Measurements from ENCODE around the gene DPY30.
"Not testable (repeated sequence)": the region's sequence is repeated elsewhere in the genome, so short reads cannot be mapped to it uniquely, and the experiment has no call there.

The DPY30 gene

DNA sequence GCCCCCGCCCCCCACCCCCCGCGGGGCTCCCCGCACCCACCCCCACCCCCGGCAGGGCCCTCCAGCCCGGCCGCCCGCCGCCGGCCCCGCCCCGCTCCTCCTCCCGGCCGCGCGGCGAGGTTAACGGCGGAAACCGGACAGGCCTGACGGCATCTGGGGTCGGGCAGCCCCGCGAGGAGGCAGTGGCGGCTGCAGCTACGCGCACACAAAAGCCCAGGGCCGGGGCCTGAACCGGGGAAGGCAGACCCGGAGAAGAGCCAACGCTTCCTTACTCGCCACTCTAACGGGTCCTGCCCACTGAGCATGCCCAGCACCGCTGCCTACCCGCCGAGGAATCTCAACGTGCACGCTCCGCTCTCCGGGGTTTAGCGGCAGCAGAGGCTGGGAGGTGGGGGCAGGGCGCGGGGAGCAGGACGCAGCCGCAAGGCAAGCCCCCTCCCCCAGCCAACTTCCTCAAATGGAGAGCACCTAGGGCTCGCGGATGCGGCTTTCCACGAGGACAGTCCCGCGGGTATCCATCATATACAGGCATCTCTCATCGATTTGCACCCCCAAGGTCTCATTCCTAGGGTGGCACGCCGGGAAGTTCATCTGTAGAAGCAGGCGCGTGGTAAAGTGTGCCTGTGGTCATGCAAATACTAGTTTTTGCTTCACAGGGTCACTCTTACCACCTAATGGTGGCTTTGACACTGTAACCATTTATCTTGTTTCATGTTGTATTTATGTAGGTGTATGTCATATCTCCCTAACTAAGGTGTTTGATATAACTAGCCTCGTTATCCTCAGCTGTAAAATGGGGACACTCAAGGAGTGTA is 28.7 kb downstream of the DPY30 start, which contains the start of gene MEMO1:
MEMO1 (minus strand) TSS at position 339 of the 815 bp plus-strand sequence. CDS start 761 bp downstream, outside the sequence.
- peak within 1 kb of the TSS; percentile 96 to 97 (median 97) for H3K27ac Mint-ChIP-seq
- no peaks in the 10 kb centered on the region for H3K9me3 Mint-ChIP-seq
- H3K4me1 Mint-ChIP-seq: peaks cover 29% of the 10 kb centered on the region
- H3K36me3 Mint-ChIP-seq (ENCODE audit: low read depth): peaks cover 10% of the 10 kb centered on the region
- H3K4me3 Mint-ChIP-seq: peak within 1 kb of the TSS; percentile 90 to 94 (median 93)
- H3K27me3 Mint-ChIP-seq (ENCODE audit: low read depth): no peaks in the 10 kb centered on the region
- TF ChIP-seq, protein P1, sequence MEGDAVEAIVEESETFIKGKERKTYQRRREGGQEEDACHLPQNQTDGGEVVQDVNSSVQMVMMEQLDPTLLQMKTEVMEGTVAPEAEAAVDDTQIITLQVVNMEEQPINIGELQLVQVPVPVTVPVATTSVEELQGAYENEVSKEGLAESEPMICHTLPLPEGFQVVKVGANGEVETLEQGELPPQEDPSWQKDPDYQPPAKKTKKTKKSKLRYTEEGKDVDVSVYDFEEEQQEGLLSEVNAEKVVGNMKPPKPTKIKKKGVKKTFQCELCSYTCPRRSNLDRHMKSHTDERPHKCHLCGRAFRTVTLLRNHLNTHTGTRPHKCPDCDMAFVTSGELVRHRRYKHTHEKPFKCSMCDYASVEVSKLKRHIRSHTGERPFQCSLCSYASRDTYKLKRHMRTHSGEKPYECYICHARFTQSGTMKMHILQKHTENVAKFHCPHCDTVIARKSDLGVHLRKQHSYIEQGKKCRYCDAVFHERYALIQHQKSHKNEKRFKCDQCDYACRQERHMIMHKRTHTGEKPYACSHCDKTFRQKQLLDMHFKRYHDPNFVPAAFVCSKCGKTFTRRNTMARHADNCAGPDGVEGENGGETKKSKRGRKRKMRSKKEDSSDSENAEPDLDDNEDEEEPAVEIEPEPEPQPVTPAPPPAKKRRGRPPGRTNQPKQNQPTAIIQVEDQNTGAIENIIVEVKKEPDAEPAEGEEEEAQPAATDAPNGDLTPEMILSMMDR (IDR thresholded peaks at IDR 0.05; ENCODE audit: unreplicated experiment in 3 of 3): no peak

DNA sequence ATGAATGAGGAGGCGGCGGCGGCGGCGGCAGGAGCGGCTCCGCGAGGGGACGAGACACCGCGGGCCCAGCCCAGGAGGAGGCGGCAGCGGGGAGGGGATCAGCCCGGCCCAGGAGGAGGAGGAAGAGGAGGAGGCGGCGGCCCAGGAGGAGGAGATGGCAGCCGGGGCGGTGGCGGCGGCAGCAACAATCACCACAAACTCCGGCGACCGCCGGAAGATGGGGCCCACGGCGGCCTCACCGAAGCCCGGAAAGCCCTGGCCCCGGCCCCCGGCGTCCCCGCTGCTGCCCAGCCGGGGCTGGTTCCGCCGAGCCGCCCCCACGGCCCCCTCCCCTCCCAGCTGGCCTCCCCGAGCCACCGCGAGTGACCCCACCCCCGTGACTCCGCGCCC is 29.3 kb downstream of the DPY30 start:
- H3K4me3 Mint-ChIP-seq: peak overlapping the region in 2 of 3 experiments; percentile 52 to 57
- peaks cover 33% of the 10 kb centered on the region for H3K4me1 Mint-ChIP-seq
- not testable (repeated sequence) for H3K9me3 Mint-ChIP-seq; H3K27me3 Mint-ChIP-seq (ENCODE audit: low read depth); H3K36me3 Mint-ChIP-seq (ENCODE audit: low read depth)
- peak overlapping the region in 1 of 3 experiments; percentile 96 for H3K27ac Mint-ChIP-seq

DNA sequence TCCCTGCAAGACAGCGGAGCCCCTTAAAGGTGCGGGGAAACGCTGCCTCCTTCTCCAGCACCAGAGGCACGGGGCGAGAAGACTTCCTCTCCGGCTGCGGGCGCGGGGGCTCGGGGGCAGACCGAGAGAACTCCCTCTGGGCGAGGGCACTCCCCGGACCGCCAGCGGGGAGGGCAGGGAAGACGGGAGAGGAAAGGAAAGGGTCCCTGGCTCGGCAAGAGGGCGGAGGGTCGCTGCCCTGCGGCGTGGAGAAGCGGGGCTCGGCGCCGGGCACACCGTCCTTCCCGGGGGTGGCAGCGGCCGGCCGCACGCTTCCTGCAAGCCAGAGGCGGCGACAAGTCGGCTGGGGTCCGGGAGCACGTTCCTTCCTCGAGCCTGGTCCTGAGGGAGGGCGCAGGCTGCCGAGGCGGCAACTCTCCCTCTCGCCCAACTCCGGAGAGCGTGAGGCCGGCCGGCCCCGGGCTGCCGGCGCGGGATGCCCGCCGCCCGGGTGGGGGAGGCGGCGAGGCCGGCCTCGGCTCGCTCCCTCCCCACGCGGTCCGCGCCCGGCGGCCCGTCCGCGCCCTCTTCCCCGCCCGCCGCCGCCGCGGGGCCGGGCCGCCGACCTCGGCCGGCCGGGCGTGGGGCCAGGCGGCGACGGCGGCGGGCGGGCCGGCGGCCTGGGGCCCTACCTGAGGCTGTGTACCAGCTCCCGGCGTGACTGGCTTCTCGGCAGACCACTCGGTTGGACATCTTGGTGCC is 29.9 kb downstream of the DPY30 start:
- Mint-ChIP-seq H3K4me1 (peaks cover 37% of the 10 kb centered on the region), H3K36me3 (ENCODE audit: low read depth) (peaks cover 9% of the 10 kb centered on the region), H3K27me3 (ENCODE audit: low read depth) (no peaks in the 10 kb centered on the region), H3K27ac (peak overlapping the region; percentile 69 to 97 (median 82)), H3K4me3 (peak overlapping the region; percentile 96 to 98 (median 98)), H3K9me3 (no peaks in the 10 kb centered on the region)
- TF ChIP-seq, protein P1 (IDR thresholded peaks at IDR 0.05; ENCODE audit: unreplicated experiment in 3 of 3): no peak

DNA sequence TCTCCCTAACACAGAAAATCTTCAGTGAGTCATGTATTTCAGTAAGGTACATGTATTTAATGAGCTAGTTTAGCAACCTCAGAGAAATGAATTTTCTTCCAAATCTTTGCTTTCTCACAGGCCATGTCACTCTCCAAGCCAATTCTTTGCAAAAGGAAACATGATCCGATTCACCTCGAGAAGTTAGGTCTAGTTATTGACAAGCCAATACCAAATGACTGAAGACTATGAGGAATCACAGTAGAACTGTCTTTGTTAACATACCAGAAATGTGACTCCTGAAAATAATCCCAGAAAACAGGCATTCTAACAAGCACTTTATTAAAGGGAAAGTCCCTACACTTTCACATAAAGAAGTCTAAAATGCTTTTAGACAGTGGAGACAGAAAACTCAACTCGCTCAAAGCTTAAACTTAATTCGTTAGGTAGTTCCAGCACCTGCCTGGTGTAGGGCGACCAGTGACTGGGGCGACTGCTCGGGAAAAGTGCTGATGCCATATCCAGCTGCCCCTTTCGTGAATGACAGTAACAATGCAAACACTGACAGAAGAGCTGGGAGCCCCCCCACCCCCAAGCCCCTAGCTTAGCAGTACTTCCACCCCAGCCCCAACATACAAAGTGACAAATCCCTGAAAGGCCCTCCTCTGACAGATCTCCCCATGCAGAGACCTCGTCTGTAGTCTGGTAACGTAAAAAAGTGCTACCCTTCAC is 30.6 kb downstream of the DPY30 start:
- peak overlapping the region; percentile 96 to 98 (median 98) for H3K4me3 Mint-ChIP-seq
- no peaks in the 10 kb centered on the region for H3K27me3 Mint-ChIP-seq (ENCODE audit: low read depth)
- TF ChIP-seq, protein P1 (IDR thresholded peaks at IDR 0.05; ENCODE audit: unreplicated experiment in 3 of 3): no peak
- no peaks in the 10 kb centered on the region for H3K9me3 Mint-ChIP-seq
- H3K36me3 Mint-ChIP-seq (ENCODE audit: low read depth): peaks cover 8% of the 10 kb centered on the region
- H3K27ac Mint-ChIP-seq: peak overlapping the region; percentile 69 to 97 (median 82)
- H3K4me1 Mint-ChIP-seq: peaks cover 37% of the 10 kb centered on the region

DNA sequence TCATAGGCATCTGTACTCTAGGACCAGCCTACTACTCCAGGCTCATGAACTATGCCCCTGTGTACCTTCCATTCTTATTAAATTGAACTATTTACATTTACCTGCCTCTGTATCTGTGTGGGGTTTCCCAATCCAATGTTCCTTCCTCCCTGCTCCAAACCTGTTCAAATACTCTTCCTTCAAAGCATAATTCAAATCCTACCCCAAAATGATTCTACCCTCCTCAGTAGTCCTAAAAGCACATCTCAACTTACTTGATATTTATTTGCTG is 32.5 kb downstream of the DPY30 start:
- Mint-ChIP-seq H3K4me3 (no peak overlapping the region), H3K36me3 (ENCODE audit: low read depth) (peaks cover 3% of the 10 kb centered on the region), H3K9me3 (no peaks in the 10 kb centered on the region), H3K27me3 (ENCODE audit: low read depth) (no peaks in the 10 kb centered on the region), H3K27ac (no peak overlapping the region), H3K4me1 (peaks cover 37% of the 10 kb centered on the region)
- TF ChIP-seq, protein P1 (IDR thresholded peaks at IDR 0.05; ENCODE audit: unreplicated experiment in 3 of 3): no peak

DNA sequence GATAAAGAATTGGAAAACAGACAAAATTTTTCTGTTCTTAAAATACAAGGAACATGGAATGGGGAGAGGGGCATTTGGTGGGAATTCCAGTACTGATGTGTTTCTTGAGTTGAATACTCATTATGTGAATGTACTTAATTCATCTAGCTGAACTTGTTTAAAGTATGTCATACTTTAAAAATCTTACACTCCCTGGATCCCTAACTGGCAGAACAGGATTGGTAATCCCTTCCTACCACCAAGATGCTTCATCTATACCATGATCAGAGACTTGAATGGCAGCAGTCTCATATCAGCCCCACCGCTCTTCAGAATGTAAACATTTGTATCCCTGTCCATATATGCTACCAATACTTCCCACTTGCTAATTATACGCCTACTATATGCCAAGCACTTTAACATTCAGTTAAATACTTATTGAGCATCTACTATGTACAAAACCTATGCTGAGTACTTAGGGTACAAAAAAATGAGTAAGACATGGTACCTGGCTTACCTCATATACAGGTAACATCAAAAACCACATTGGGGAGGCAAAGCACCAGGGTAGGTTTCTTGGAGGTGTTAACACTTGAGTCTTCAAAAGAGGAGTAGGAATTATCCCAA is 34.1 kb downstream of the DPY30 start:
- Mint-ChIP-seq H3K27ac (peak overlapping the region in 1 of 3 experiments; percentile 3), H3K4me1 (peaks cover 30% of the 10 kb centered on the region), H3K27me3 (ENCODE audit: low read depth) (no peaks in the 10 kb centered on the region), H3K4me3 (peak overlapping the region in 2 of 3 experiments; percentile 8 to 38), H3K36me3 (ENCODE audit: low read depth) (peaks cover 7% of the 10 kb centered on the region), H3K9me3 (no peaks in the 10 kb centered on the region)
- TF ChIP-seq, protein P1 (IDR thresholded peaks at IDR 0.05; ENCODE audit: unreplicated experiment in 3 of 3): no peak
